Upper lobe of left lung (tissue), 6 donors: ENCODE results near the gene LCN12. TPM values are rescaled to one million over a fixed set of nuclear protein-coding genes. Genes with fewer than 3 reads are reported as not detected.

Experiments
- ATAC-seq, 2 donors: fragments of 200-7000 bp; cut with Tn5 transposase; one replicate each; pipeline ENCODE4 v1.9.1; 2022; ENCODE audit warnings: mild to moderate bottlenecking in 2 of 2, moderate library complexity in 2 of 2; ENCODE audit not compliant: low FRiP score in 2 of 2
- DNase-seq, 2 donors: peaks; one replicate each; pipeline ENCODE4 v3.0.0-alpha.2; 2019 to 2020
- H3K27ac ChIP-seq, 4 donors: fragments of 200-600 bp; sonication (generic); one replicate each; pipeline ENCODE4 v1.5.1; 2016 to 2019
- H3K27me3 ChIP-seq, 4 donors: fragments of 200-600 bp; sonication (generic); one replicate each; pipeline ENCODE4 v1.5.1; 2017 to 2019
- H3K36me3 ChIP-seq, 4 donors: fragments of 200-600 bp; sonication (generic); one replicate each; pipeline ENCODE4 v1.5.1; 2016 to 2019
- H3K4me1 ChIP-seq, 4 donors: fragments of 200-600 bp; sonication (generic); one replicate each; pipeline ENCODE4 v1.5.1; 2018 to 2019
- H3K4me3 ChIP-seq, 4 donors: fragments of 200-600 bp; sonication (generic); one replicate each; pipeline ENCODE4 v1.5.1; 2017 to 2019; ENCODE audit warnings: mild to moderate bottlenecking in 2 of 4, moderate library complexity in 1 of 4
- H3K9me3 ChIP-seq, 4 donors: fragments of 200-600 bp; sonication (generic); one replicate each; pipeline ENCODE4 v1.5.1; 2018 to 2019
- EP300 ChIP-seq, 4 donors: sonication (generic); formaldehyde crosslinking; IDR thresholded peaks; one replicate each; pipeline ENCODE4 v1.5.1; 2017; ENCODE audit warnings: antibody characterized with exemption in 4 of 4, control low read depth in 2 of 4
- POLR2A ChIP-seq, 4 donors: fragments of 450-650 bp; IDR thresholded peaks; one replicate each; pipeline ENCODE4 v1.5.1; 2016 to 2017; ENCODE audit warnings: antibody characterized with exemption in 4 of 4, mild to moderate bottlenecking in 2 of 4
- POLR2AphosphoS5 ChIP-seq, 2 donors: sonication (generic); formaldehyde crosslinking; IDR thresholded peaks; one replicate each; pipeline ENCODE4 v1.5.1; 2017; ENCODE audit warnings: antibody characterized with exemption in 2 of 2
- WGBS, 2 donors: methylation state at CpG; one replicate each; pipeline ENCODE4 v1.1.5; 2017 to 2018; 5-methylcytosine and 5-hydroxymethylcytosine counted together
- total RNA-seq, 6 donors: library from RNA; depleted of rRNA in 4 of 6; stranded (reverse); fragments of >200 nt in 4 of 6; gene quantifications; one replicate each; pipeline versions ENCODE4 v1.1.0 to v1.2.1, GENCODE V29; 2016 to 2021
- TF ChIP-seq, protein P1 (sequence below), 6 experiments: fragments of 450-650 bp in 4 of 6; fragments of 200-600 bp in 2 of 6; sonication (generic) in 2 of 6; IDR thresholded peaks; one replicate each; pipeline ENCODE4 v1.5.1; 2016 to 2019; ENCODE audit warnings: antibody characterized with exemption in 6 of 6
- donor health status: DM: no; HTN: no; CAD: no; lungs with moderate emphysema.
- donor health status: DM: no; HTN: yes; CAD: no; lungs with severe emphysema.

LCN12 gene
- total RNA-seq, 6 donors from 2014 or later, result 0.89 to 5.2 (median 2.3) TPM; not detected in 1

DNA sequence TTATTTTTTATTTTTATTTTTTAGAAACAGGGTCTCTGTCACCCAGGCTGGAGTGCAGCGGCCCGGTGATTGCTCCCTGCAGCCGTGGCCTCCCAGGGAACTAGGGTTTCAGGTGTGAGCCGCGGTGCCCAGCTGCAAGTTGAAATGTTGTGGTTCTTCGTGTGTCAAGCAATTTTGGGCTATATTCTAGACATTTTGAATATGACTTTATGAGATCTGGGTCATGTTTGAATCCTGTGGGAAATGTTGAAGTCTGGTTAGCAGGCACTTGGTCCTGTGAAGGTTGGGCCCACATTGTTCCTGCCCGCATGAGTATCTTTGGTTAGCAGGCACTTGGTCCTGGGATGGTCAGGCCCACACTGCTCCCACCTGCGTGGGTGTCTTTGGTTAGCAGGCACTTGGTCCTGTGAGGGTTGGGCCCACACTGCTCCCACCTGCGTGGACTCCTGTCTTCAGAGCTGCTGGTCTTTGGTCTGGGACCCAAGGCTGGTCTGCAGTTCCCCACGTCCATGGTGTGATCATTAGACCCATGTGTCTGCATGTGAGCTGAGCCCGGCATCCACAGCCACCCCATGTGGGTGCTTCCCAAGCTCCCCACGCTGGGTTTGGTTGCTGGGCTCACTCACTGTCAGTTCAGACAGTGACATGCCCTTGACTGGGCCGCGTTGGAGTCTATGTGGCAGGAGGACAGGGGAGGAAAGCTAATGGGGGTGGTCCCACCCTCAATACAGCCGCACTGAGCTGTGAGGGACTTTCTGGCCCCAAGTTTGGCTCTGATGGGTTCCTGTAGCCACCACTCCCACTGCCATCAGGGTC is 14.7 kb upstream of the LCN12 start:
- no peak overlapping the region for H3K4me3 ChIP-seq
- TF ChIP-seq, protein P1, sequence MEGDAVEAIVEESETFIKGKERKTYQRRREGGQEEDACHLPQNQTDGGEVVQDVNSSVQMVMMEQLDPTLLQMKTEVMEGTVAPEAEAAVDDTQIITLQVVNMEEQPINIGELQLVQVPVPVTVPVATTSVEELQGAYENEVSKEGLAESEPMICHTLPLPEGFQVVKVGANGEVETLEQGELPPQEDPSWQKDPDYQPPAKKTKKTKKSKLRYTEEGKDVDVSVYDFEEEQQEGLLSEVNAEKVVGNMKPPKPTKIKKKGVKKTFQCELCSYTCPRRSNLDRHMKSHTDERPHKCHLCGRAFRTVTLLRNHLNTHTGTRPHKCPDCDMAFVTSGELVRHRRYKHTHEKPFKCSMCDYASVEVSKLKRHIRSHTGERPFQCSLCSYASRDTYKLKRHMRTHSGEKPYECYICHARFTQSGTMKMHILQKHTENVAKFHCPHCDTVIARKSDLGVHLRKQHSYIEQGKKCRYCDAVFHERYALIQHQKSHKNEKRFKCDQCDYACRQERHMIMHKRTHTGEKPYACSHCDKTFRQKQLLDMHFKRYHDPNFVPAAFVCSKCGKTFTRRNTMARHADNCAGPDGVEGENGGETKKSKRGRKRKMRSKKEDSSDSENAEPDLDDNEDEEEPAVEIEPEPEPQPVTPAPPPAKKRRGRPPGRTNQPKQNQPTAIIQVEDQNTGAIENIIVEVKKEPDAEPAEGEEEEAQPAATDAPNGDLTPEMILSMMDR (IDR thresholded peaks at IDR 0.05), result no peak
- TF ChIP-seq EP300 (IDR thresholded peaks at IDR 0.05), result no peak
- no peak for TF ChIP-seq POLR2AphosphoS5 (IDR thresholded peaks at IDR 0.05)
- TF ChIP-seq POLR2A (IDR thresholded peaks at IDR 0.05), result no peak
- no peaks in the 10 kb centered on the region for H3K9me3 ChIP-seq
- WGBS, 2 donors, result 90 to 92% methylated on average over 8 to 15 of the region's 15 CpGs
- DNase-seq (peak in 1 of 2 donors; percentile 12), ATAC-seq (no peak)
- peaks cover 0 to 6% (median 0%) of the 10 kb centered on the region in 4 donors for H3K4me1 ChIP-seq
- peaks cover 18 to 38% (median 33%) of the 10 kb centered on the region in 4 donors for H3K36me3 ChIP-seq
- no peak overlapping the region for H3K27ac ChIP-seq
- no peaks in the 10 kb centered on the region for H3K27me3 ChIP-seq

GRCh38 chr9:136939431-136939995 is 12.6 kb upstream of the LCN12 start:
- TF ChIP-seq, protein P1 (IDR thresholded peaks at IDR 0.05), result no peak
- TF ChIP-seq POLR2AphosphoS5 (IDR thresholded peaks at IDR 0.05), result no peak
- no peak for TF ChIP-seq EP300 (IDR thresholded peaks at IDR 0.05)
- no peak for TF ChIP-seq POLR2A (IDR thresholded peaks at IDR 0.05)
- no peak overlapping the region for H3K27ac ChIP-seq
- 91 to 92% methylated on average over 16 to 20 of the region's 28 CpGs for WGBS, 2 donors

GRCh38 chr9:136939996-136940525 is 12.0 kb upstream of the LCN12 start:
- peak; percentile 15 to 67 for DNase-seq
- 73 to 94% methylated on average over 3 to 8 of the region's 16 CpGs for WGBS, 2 donors
- no peak overlapping the region for H3K4me3 ChIP-seq
- H3K27ac ChIP-seq, result no peak overlapping the region
- TF ChIP-seq, protein P1 (IDR thresholded peaks at IDR 0.05), result no peak
- TF ChIP-seq EP300 (IDR thresholded peaks at IDR 0.05) (no peak), POLR2AphosphoS5 (IDR thresholded peaks at IDR 0.05) (no peak), POLR2A (IDR thresholded peaks at IDR 0.05) (no peak)
- H3K36me3 ChIP-seq, result peaks cover 18 to 45% (median 40%) of the 10 kb centered on the region in 4 donors
- ATAC-seq, result no peak
- no peaks in the 10 kb centered on the region for H3K27me3 ChIP-seq
- no peaks in the 10 kb centered on the region for H3K9me3 ChIP-seq
- H3K4me1 ChIP-seq, result peaks cover 14 to 25% (median 15%) of the 10 kb centered on the region in 4 donors

More at GRCh38 chr9:136939431-136939995, 12.6 kb upstream of the LCN12 start:
- Histone ChIP-seq H3K36me3 (peaks cover 18 to 45% (median 40%) of the 10 kb centered on the region in 4 donors), H3K9me3 (no peaks in the 10 kb centered on the region), H3K4me1 (peaks cover 9 to 20% (median 11%) of the 10 kb centered on the region in 4 donors), H3K4me3 (no peak overlapping the region), H3K27me3 (no peaks in the 10 kb centered on the region)
- no peak for ATAC-seq
- peak; percentile 19 to 66 for DNase-seq

DNA sequence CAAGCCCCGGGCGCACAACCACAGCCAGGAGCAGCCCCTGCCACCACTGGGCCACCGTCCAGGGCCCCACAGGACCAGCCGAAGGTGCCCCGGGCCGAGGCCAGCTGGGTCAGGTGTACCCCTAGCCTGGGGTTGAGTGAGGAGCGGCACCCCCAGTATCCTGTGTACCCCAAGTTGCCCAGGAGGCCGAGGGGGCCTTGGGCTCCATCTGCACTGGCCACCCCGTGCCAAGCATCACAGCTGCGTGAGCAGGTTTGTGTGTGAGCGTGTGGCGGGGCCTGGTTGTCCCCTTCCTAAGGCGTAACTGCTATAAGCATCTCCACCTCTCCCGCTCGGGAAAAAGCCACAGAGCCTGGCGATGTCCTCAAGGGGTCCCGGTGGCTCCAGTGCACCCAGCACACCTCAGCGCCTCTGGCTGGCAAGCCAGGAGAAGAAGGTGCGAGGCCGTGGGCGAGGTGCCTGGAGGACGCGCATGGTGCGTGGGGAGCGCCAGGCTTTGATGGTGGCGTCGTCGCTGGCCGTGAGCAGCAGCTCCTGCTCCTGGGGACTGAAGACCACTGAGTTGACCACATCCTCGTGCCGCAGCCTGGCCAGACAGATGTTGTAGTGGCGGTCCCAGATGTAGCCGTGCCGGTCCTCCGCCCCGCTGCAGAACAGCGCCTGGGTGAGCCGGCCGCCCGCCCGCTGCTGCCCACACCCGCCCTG is 11.4 kb upstream of the LCN12 start:
- peaks cover 15 to 31% (median 17%) of the 10 kb centered on the region in 4 donors for H3K4me1 ChIP-seq
- DNase-seq (peak; percentile 16 to 80), ATAC-seq (no peak)
- no peaks in the 10 kb centered on the region for H3K27me3 ChIP-seq
- no peak overlapping the region for H3K27ac ChIP-seq
- no peak for TF ChIP-seq POLR2A (IDR thresholded peaks at IDR 0.05)
- TF ChIP-seq EP300 (IDR thresholded peaks at IDR 0.05), result no peak
- TF ChIP-seq, protein P1 (IDR thresholded peaks at IDR 0.05), result no peak
- TF ChIP-seq POLR2AphosphoS5 (IDR thresholded peaks at IDR 0.05), result no peak
- WGBS, 2 donors, result 94 to 99% methylated on average over 19 to 38 of the region's 42 CpGs
- H3K9me3 ChIP-seq, result no peaks in the 10 kb centered on the region
- H3K4me3 ChIP-seq, result no peak overlapping the region
- H3K36me3 ChIP-seq, result peaks cover 18 to 45% (median 40%) of the 10 kb centered on the region in 4 donors
